ENCODE measurements around the gene CDCA7. TPM values are rescaled to one million over a fixed set of nuclear protein-coding genes. Genes with fewer than 3 reads are reported as not detected.

CDCA7 gene
- polyA plus RNA-seq, 2 donors = 15.1 to 20.0 TPM

- no peak overlapping the region for H3K4me3 ChIP-seq (ENCODE audit: low read depth in 1 of 2, low read length in 2 of 2)
- H3K4me1 ChIP-seq (ENCODE audit: control insufficient read depth in 2 of 2, insufficient read depth in 2 of 2, low read length in 1 of 2) = no peaks in the 10 kb centered on the region
- H3K36me3 ChIP-seq (ENCODE audit: control insufficient read depth in 2 of 2, insufficient read depth in 2 of 2, low read length in 1 of 2) = no peaks in the 10 kb centered on the region
- no peaks in the 10 kb centered on the region for H3K27me3 ChIP-seq (ENCODE audit: control insufficient read depth in 1 of 2, insufficient read depth in 2 of 2, low read length in 2 of 2)
- 88 to 91% methylated on average over 10 of the region's 10 CpGs for WGBS, 2 donors
- no peaks in the 10 kb centered on the region for H3K9me3 ChIP-seq (ENCODE audit: control insufficient read depth in 2 of 2, insufficient read depth in 1 of 2, low read depth in 1 of 2, low read length in 1 of 2)
- H3K27ac ChIP-seq (ENCODE audit: low read depth in 2 of 2, low read length in 1 of 2) = no peak overlapping the region
These were observed 32.0 kb downstream of the CDCA7 start for GRCh38 chr2:173386738-173387065.

DNA sequence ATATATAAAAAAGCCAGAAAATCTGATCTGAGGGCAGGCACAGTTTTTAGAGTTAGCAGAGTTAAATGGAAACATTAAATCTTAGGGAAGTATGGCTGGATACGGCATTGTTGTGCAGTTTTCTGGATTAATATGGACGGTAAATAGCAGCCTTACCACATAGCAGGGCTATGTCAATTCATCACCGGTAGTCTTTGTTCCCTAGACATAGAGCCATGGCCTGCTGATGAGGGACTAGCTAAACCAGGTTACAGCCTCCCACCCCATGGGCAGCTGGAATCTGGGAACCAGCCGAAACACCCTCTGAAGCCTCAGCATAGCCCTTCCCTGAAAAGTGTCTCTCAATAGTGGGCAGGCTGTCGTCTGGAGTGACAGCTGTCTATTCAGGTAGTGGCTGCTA lies 32.4 kb downstream of the CDCA7 start:
- no peak overlapping the region for H3K27ac ChIP-seq (ENCODE audit: low read depth in 2 of 2, low read length in 1 of 2)
- no peaks in the 10 kb centered on the region for H3K9me3 ChIP-seq (ENCODE audit: control insufficient read depth in 2 of 2, insufficient read depth in 1 of 2, low read depth in 1 of 2, low read length in 1 of 2)
- H3K4me1 ChIP-seq (ENCODE audit: control insufficient read depth in 2 of 2, insufficient read depth in 2 of 2, low read length in 1 of 2) = no peaks in the 10 kb centered on the region
- no peak overlapping the region for H3K4me3 ChIP-seq (ENCODE audit: low read depth in 1 of 2, low read length in 2 of 2)
- WGBS, 2 donors = 85 to 91% methylated on average over 5 of the region's 5 CpGs
- no peaks in the 10 kb centered on the region for H3K36me3 ChIP-seq (ENCODE audit: control insufficient read depth in 2 of 2, insufficient read depth in 2 of 2, low read length in 1 of 2)
- no peaks in the 10 kb centered on the region for H3K27me3 ChIP-seq (ENCODE audit: control insufficient read depth in 1 of 2, insufficient read depth in 2 of 2, low read length in 2 of 2)

GRCh38 chr2:173387660-173388059 lies 33.0 kb downstream of the CDCA7 start:
- Histone ChIP-seq H3K4me1 (ENCODE audit: control insufficient read depth in 2 of 2, insufficient read depth in 2 of 2, low read length in 1 of 2) (no peaks in the 10 kb centered on the region), H3K4me3 (ENCODE audit: low read depth in 1 of 2, low read length in 2 of 2) (no peak overlapping the region), H3K27me3 (ENCODE audit: control insufficient read depth in 1 of 2, insufficient read depth in 2 of 2, low read length in 2 of 2) (no peaks in the 10 kb centered on the region), H3K27ac (ENCODE audit: low read depth in 2 of 2, low read length in 1 of 2) (no peak overlapping the region), H3K36me3 (ENCODE audit: control insufficient read depth in 2 of 2, insufficient read depth in 2 of 2, low read length in 1 of 2) (no peaks in the 10 kb centered on the region), H3K9me3 (ENCODE audit: control insufficient read depth in 2 of 2, insufficient read depth in 1 of 2, low read depth in 1 of 2, low read length in 1 of 2) (no peaks in the 10 kb centered on the region)
- 76 to 78% methylated on average over 3 of the region's 3 CpGs for WGBS, 2 donors

GRCh38 chr2:173388795-173389194 lies 34.1 kb downstream of the CDCA7 start:
- Histone ChIP-seq H3K4me1 (ENCODE audit: control insufficient read depth in 2 of 2, insufficient read depth in 2 of 2, low read length in 1 of 2) (no peaks in the 10 kb centered on the region), H3K4me3 (ENCODE audit: low read depth in 1 of 2, low read length in 2 of 2) (no peak overlapping the region), H3K36me3 (ENCODE audit: control insufficient read depth in 2 of 2, insufficient read depth in 2 of 2, low read length in 1 of 2) (no peaks in the 10 kb centered on the region), H3K27ac (ENCODE audit: low read depth in 2 of 2, low read length in 1 of 2) (no peak overlapping the region), H3K27me3 (ENCODE audit: control insufficient read depth in 1 of 2, insufficient read depth in 2 of 2, low read length in 2 of 2) (no peaks in the 10 kb centered on the region), H3K9me3 (ENCODE audit: control insufficient read depth in 2 of 2, insufficient read depth in 1 of 2, low read depth in 1 of 2, low read length in 1 of 2) (no peaks in the 10 kb centered on the region)
- 83 to 90% methylated on average over 2 of the region's 2 CpGs for WGBS, 2 donors

- H3K27me3 ChIP-seq (ENCODE audit: control insufficient read depth in 1 of 2, insufficient read depth in 2 of 2, low read length in 2 of 2) = no peaks in the 10 kb centered on the region
- H3K27ac ChIP-seq (ENCODE audit: low read depth in 2 of 2, low read length in 1 of 2) = no peak overlapping the region
- H3K4me3 ChIP-seq (ENCODE audit: low read depth in 1 of 2, low read length in 2 of 2) = no peak overlapping the region
- H3K4me1 ChIP-seq (ENCODE audit: control insufficient read depth in 2 of 2, insufficient read depth in 2 of 2, low read length in 1 of 2) = no peaks in the 10 kb centered on the region
- no peaks in the 10 kb centered on the region for H3K36me3 ChIP-seq (ENCODE audit: control insufficient read depth in 2 of 2, insufficient read depth in 2 of 2, low read length in 1 of 2)
- H3K9me3 ChIP-seq (ENCODE audit: control insufficient read depth in 2 of 2, insufficient read depth in 1 of 2, low read depth in 1 of 2, low read length in 1 of 2) = no peaks in the 10 kb centered on the region
- 95% methylated on average over 5 of the region's 5 CpGs for WGBS, 2 donors
These were observed 35.4 kb downstream of the CDCA7 start for GRCh38 chr2:173390036-173390435.

- no peaks in the 10 kb centered on the region for H3K4me1 ChIP-seq (ENCODE audit: control insufficient read depth in 2 of 2, insufficient read depth in 2 of 2, low read length in 1 of 2)
- no peaks in the 10 kb centered on the region for H3K9me3 ChIP-seq (ENCODE audit: control insufficient read depth in 2 of 2, insufficient read depth in 1 of 2, low read depth in 1 of 2, low read length in 1 of 2)
- H3K36me3 ChIP-seq (ENCODE audit: control insufficient read depth in 2 of 2, insufficient read depth in 2 of 2, low read length in 1 of 2) = no peaks in the 10 kb centered on the region
- no peak overlapping the region for H3K27ac ChIP-seq (ENCODE audit: low read depth in 2 of 2, low read length in 1 of 2)
- no peaks in the 10 kb centered on the region for H3K27me3 ChIP-seq (ENCODE audit: control insufficient read depth in 1 of 2, insufficient read depth in 2 of 2, low read length in 2 of 2)
- 82 to 86% methylated on average over 5 of the region's 5 CpGs for WGBS, 2 donors
- H3K4me3 ChIP-seq (ENCODE audit: low read depth in 1 of 2, low read length in 2 of 2) = no peak overlapping the region
These were observed 38.1 kb downstream of the CDCA7 start for GRCh38 chr2:173392731-173393130.

DNA sequence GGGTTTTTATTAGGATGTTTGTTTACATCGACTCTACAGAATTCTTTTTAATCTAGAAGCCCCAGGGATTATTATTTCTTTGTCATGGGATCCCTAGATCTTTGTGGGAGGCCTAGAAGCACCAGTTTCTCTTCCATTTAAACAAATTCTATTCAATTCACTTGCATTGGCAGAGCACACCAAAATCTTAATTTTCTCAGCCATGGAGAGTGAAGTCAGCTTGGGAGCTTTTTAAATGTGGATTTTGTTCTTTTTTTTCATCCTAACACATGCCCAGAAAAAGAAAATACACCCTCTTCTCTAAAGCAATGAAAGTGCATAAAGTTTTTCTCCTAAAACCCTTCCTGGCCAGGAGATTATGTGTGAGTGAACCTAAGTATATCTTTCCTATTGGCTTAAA lies 38.5 kb downstream of the CDCA7 start:
- Histone ChIP-seq H3K4me1 (ENCODE audit: control insufficient read depth in 2 of 2, insufficient read depth in 2 of 2, low read length in 1 of 2) (no peaks in the 10 kb centered on the region), H3K4me3 (ENCODE audit: low read depth in 1 of 2, low read length in 2 of 2) (no peak overlapping the region), H3K27me3 (ENCODE audit: control insufficient read depth in 1 of 2, insufficient read depth in 2 of 2, low read length in 2 of 2) (no peaks in the 10 kb centered on the region), H3K36me3 (ENCODE audit: control insufficient read depth in 2 of 2, insufficient read depth in 2 of 2, low read length in 1 of 2) (no peaks in the 10 kb centered on the region), H3K9me3 (ENCODE audit: control insufficient read depth in 2 of 2, insufficient read depth in 1 of 2, low read depth in 1 of 2, low read length in 1 of 2) (no peaks in the 10 kb centered on the region), H3K27ac (ENCODE audit: low read depth in 2 of 2, low read length in 1 of 2) (no peak overlapping the region)
- 44 to 59% methylated on average over 1 of the region's 1 CpG for WGBS, 2 donors

- 77 to 79% methylated on average over 1 of the region's 1 CpG for WGBS, 2 donors
- Histone ChIP-seq H3K4me1 (ENCODE audit: control insufficient read depth in 2 of 2, insufficient read depth in 2 of 2, low read length in 1 of 2) (no peaks in the 10 kb centered on the region), H3K4me3 (ENCODE audit: low read depth in 1 of 2, low read length in 2 of 2) (no peak overlapping the region), H3K36me3 (ENCODE audit: control insufficient read depth in 2 of 2, insufficient read depth in 2 of 2, low read length in 1 of 2) (no peaks in the 10 kb centered on the region), H3K9me3 (ENCODE audit: control insufficient read depth in 2 of 2, insufficient read depth in 1 of 2, low read depth in 1 of 2, low read length in 1 of 2) (no peaks in the 10 kb centered on the region), H3K27ac (ENCODE audit: low read depth in 2 of 2, low read length in 1 of 2) (no peak overlapping the region), H3K27me3 (ENCODE audit: control insufficient read depth in 1 of 2, insufficient read depth in 2 of 2, low read length in 2 of 2) (no peaks in the 10 kb centered on the region)
These were observed 39.0 kb downstream of the CDCA7 start for GRCh38 chr2:173393636-173394035.

GRCh38 chr2:173394091-173394974 lies 39.7 kb downstream of the CDCA7 start:
- no peaks in the 10 kb centered on the region for H3K36me3 ChIP-seq (ENCODE audit: control insufficient read depth in 2 of 2, insufficient read depth in 2 of 2, low read length in 1 of 2)
- WGBS, 2 donors = 69 to 72% methylated on average over 8 of the region's 8 CpGs
- no peaks in the 10 kb centered on the region for H3K9me3 ChIP-seq (ENCODE audit: control insufficient read depth in 2 of 2, insufficient read depth in 1 of 2, low read depth in 1 of 2, low read length in 1 of 2)
- H3K27me3 ChIP-seq (ENCODE audit: control insufficient read depth in 1 of 2, insufficient read depth in 2 of 2, low read length in 2 of 2) = no peaks in the 10 kb centered on the region
- H3K4me1 ChIP-seq (ENCODE audit: control insufficient read depth in 2 of 2, insufficient read depth in 2 of 2, low read length in 1 of 2) = no peaks in the 10 kb centered on the region
- no peak overlapping the region for H3K4me3 ChIP-seq (ENCODE audit: low read depth in 1 of 2, low read length in 2 of 2)
- H3K27ac ChIP-seq (ENCODE audit: low read depth in 2 of 2, low read length in 1 of 2) = no peak overlapping the region

Measured in esophagus (tissue), 2 donors.